Lung (tissue), 16 donors: ENCODE data around the gene CACNA1A. TPM values are rescaled to one million over a fixed set of nuclear protein-coding genes. Genes with fewer than 3 reads are reported as not detected.
A peak's percentile ranks its signal among the peaks of the same experiment; 100 is the strongest.

Experiments used
- ATAC-seq: fragments of 200-7000 bp; cut with Tn5 transposase; one replicate; pipeline ENCODE4 v1.9.1; 2020; ENCODE audit warnings: moderate number of reproducible peaks; ENCODE audit not compliant: insufficient read depth, low FRiP score
- DNase-seq, 3 donors: peaks; one replicate each; pipeline ENCODE4 v3.0.0-alpha.2; 2013 to 2017
- H3K27ac ChIP-seq, 2 donors: one replicate each; pipeline ENCODE4 v1.5.1; 2013; ENCODE audit warnings: mild to moderate bottlenecking in 2 of 2, moderate library complexity in 2 of 2, control low read depth in 1 of 2, inconsistent platforms in 1 of 2, low read depth in 1 of 2, low read length in 1 of 2
- H3K27me3 ChIP-seq, 3 donors: one replicate each; pipeline ENCODE4 v1.5.1; 2013; ENCODE audit warnings: low read length in 2 of 3; ENCODE audit not compliant: control insufficient read depth in 3 of 3, insufficient read depth in 3 of 3
- H3K36me3 ChIP-seq, 4 donors: one replicate each; pipeline ENCODE4 v1.5.1; 2013; ENCODE audit warnings: low read length in 4 of 4, mild to moderate bottlenecking in 1 of 4, moderate library complexity in 1 of 4; ENCODE audit not compliant: control insufficient read depth in 4 of 4, insufficient read depth in 4 of 4
- H3K4me1 ChIP-seq, 5 donors: one replicate each; pipeline ENCODE4 v1.5.1; 2013; ENCODE audit warnings: low read length in 5 of 5, mild to moderate bottlenecking in 2 of 5, moderate library complexity in 1 of 5; ENCODE audit not compliant: control insufficient read depth in 5 of 5, insufficient read depth in 5 of 5
- H3K4me3 ChIP-seq: one replicate; pipeline ENCODE4 v1.5.1; 2013; ENCODE audit warnings: mild to moderate bottlenecking, control low read depth, moderate library complexity
- H3K9ac ChIP-seq, 2 donors: one replicate each; pipeline ENCODE4 v1.5.1; 2013; ENCODE audit warnings: low read length in 2 of 2, control low read depth in 1 of 2; ENCODE audit not compliant: insufficient read depth in 1 of 2
- H3K9me3 ChIP-seq, 4 donors: one replicate each; pipeline ENCODE4 v1.5.1; 2013; ENCODE audit warnings: low read length in 3 of 4, mild to moderate bottlenecking in 1 of 4, moderate library complexity in 1 of 4; ENCODE audit not compliant: control insufficient read depth in 4 of 4, insufficient read depth in 3 of 4
- CTCF ChIP-seq: IDR thresholded peaks from 2 replicates; pipeline ENCODE4 v1.5.1; 2012; ENCODE audit warnings: mild to moderate bottlenecking; ENCODE audit errors: control extremely low read depth, extremely low read depth
- WGBS, 2 donors: extraction: QIAGEN DNeasy Blood & Tissue Kit; methylation state at CpG; one replicate each; pipeline ENCODE4 v1.1.7; 2013; 5-methylcytosine and 5-hydroxymethylcytosine counted together
- long read RNA-seq, 5 donors: transcript quantifications; one replicate each; lab custom pipeline, GENCODE V29; 2026
- polyA plus RNA-seq, 2 donors: library from polyadenylated mRNA; stranded (reverse); fragments of 200-250 nt; gene quantifications; one replicate each; pipeline ENCODE4 v1.2.1, GENCODE V29; 2013
- total RNA-seq, 2 donors: library from RNA; depleted of rRNA in 1 of 2; stranded (reverse); fragments of >200 nt in 1 of 2; gene quantifications; one replicate each; pipeline ENCODE4 v1.2.1, GENCODE V29; 2014 to 2021
- donor health status: control.
- donor health status: control.
- donor health status: Bipolar disorder and iron deficiency.
- donor health status: healthy.
- donor health status: DM: yes; HTN: yes; CAD: no.

CACNA1A gene
- under 1 TPM; 0.92 to 1.00 TPM for total RNA-seq
- polyA plus RNA-seq = under 1 TPM; 0.27 to 0.57 TPM
- long read RNA-seq, donor 1, partial matches to known transcripts = 0 of 10 reads
- long read RNA-seq, donor 1, other reads (novel, unspliced or antisense) = 5 of 10 reads
- long read RNA-seq, donor 2 = 0 reads
- long read RNA-seq, donor 3, partial matches to known transcripts = 311 of 312 reads
- long read RNA-seq, donor 3, other reads (novel, unspliced or antisense) = 0 of 312 reads
- long read RNA-seq, donor 4, partial matches to known transcripts = 0 of 2 reads
- long read RNA-seq, donor 4, other reads (novel, unspliced or antisense) = 0 of 2 reads
- long read RNA-seq, donor 5, partial matches to known transcripts = 15 of 22 reads
- long read RNA-seq, donor 5, other reads (novel, unspliced or antisense) = 5 of 22 reads

- H3K9me3 ChIP-seq = peaks cover 0 to 3% (median 0%) of the 10 kb centered on the region in 4 donors
- WGBS, 2 donors = 0 to 2% methylated on average over 13 to 15 of the region's 21 CpGs
- ATAC-seq (no peak), DNase-seq (no peak)
- no peaks in the 10 kb centered on the region for H3K36me3 ChIP-seq
- peak within 1 kb of the TSS; percentile 24 for H3K4me3 ChIP-seq
- H3K27me3 ChIP-seq = peaks cover 26 to 65% (median 39%) of the 10 kb centered on the region in 3 donors
- H3K9ac ChIP-seq = no peak within 1 kb of the TSS
- no peaks in the 10 kb centered on the region for H3K4me1 ChIP-seq
- no peak for TF ChIP-seq CTCF
- H3K27ac ChIP-seq = no peak within 1 kb of the TSS
Measured at GRCh38 chr19:13506471-13506820, at the start of gene CACNA1A. Gene CACNA1A (minus strand): TSS chr19:13506479. CDS start chr19:13506224, 255 bp downstream.

- no peak for TF ChIP-seq CTCF
- Histone ChIP-seq H3K9ac (no peak overlapping the region), H3K36me3 (no peaks in the 10 kb centered on the region), H3K4me1 (no peaks in the 10 kb centered on the region), H3K27me3 (peaks cover 0 to 8% (median 3%) of the 10 kb centered on the region in 3 donors), H3K4me3 (no peak overlapping the region), H3K27ac (no peak overlapping the region), H3K9me3 (peaks cover 0 to 3% (median 1%) of the 10 kb centered on the region in 4 donors)
- 54 to 65% methylated on average over 10 of the region's 10 CpGs for WGBS, 2 donors
- DNase-seq (no peak), ATAC-seq (no peak)
Measured at GRCh38 chr19:13554506-13555240, 48.4 kb upstream of the CACNA1A start.

GRCh38 chr19:13553880-13554400 is 47.7 kb upstream of the CACNA1A start:
- no peak for TF ChIP-seq CTCF
- Histone ChIP-seq H3K27ac (no peak overlapping the region), H3K4me1 (no peaks in the 10 kb centered on the region), H3K9me3 (peaks cover 0 to 2% (median 0%) of the 10 kb centered on the region in 4 donors), H3K36me3 (no peaks in the 10 kb centered on the region), H3K4me3 (no peak overlapping the region), H3K9ac (no peak overlapping the region), H3K27me3 (peaks cover 0 to 8% (median 3%) of the 10 kb centered on the region in 3 donors)
- ATAC-seq = no peak
- WGBS, 2 donors = 97 to 98% methylated on average over 2 of the region's 2 CpGs
- DNase-seq = no peak
